ENCODE results near the gene ITPRID2.

ITPRID2 gene

DNA sequence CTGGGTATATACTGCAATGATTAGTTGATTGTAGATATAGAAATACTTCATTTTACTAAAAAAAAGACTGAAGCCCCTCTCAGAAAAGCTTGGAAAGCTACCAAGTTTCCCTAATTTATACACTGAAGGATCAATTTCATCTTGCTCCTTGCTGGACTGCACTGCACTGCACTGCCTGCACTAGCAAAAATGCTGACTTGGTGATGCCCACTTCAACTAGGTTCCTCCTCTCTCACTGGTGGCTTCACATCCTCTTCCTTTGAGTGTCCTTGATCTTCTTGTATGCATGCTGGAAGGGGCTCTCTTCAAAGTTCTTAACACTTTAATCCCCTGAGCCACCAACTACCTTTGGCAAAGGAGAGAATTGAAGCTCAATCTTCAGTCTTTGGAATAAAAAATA is 31.7 kb upstream of the ITPRID2 start:
- H3K4me3 ChIP-seq (ENCODE audit: low read length) = no peak overlapping the region
- TF ChIP-seq, protein P1, sequence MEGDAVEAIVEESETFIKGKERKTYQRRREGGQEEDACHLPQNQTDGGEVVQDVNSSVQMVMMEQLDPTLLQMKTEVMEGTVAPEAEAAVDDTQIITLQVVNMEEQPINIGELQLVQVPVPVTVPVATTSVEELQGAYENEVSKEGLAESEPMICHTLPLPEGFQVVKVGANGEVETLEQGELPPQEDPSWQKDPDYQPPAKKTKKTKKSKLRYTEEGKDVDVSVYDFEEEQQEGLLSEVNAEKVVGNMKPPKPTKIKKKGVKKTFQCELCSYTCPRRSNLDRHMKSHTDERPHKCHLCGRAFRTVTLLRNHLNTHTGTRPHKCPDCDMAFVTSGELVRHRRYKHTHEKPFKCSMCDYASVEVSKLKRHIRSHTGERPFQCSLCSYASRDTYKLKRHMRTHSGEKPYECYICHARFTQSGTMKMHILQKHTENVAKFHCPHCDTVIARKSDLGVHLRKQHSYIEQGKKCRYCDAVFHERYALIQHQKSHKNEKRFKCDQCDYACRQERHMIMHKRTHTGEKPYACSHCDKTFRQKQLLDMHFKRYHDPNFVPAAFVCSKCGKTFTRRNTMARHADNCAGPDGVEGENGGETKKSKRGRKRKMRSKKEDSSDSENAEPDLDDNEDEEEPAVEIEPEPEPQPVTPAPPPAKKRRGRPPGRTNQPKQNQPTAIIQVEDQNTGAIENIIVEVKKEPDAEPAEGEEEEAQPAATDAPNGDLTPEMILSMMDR (conservative IDR thresholded peaks at IDR 0.05; ENCODE audit: low read depth, low read length) = no peak
- DNase-seq (ENCODE audit: low read depth) = no peak

DNA sequence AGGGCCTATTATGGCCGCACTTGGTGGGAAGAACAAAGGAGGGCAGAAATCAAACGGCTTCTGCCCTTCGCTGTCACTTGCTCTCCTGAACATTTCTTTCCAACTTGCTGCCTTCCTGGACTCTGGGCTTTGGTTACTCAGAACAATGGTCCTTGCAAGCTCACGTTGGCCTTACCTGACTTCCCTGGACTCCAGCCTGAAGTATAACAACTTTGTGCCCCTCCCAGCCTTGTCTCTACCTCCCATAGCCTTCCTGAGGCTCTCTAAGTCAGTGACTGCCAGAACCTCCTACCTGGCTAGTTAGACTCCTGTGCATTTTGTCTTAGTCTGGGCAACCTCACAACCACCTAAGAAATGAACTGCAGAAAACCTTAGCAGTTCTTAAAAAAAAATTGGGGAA is 30.2 kb upstream of the ITPRID2 start:
- no peak for DNase-seq (ENCODE audit: low read depth)
- TF ChIP-seq, protein P1 (conservative IDR thresholded peaks at IDR 0.05; ENCODE audit: low read depth, low read length) = no peak
- H3K4me3 ChIP-seq (ENCODE audit: low read length) = no peak overlapping the region

DNA sequence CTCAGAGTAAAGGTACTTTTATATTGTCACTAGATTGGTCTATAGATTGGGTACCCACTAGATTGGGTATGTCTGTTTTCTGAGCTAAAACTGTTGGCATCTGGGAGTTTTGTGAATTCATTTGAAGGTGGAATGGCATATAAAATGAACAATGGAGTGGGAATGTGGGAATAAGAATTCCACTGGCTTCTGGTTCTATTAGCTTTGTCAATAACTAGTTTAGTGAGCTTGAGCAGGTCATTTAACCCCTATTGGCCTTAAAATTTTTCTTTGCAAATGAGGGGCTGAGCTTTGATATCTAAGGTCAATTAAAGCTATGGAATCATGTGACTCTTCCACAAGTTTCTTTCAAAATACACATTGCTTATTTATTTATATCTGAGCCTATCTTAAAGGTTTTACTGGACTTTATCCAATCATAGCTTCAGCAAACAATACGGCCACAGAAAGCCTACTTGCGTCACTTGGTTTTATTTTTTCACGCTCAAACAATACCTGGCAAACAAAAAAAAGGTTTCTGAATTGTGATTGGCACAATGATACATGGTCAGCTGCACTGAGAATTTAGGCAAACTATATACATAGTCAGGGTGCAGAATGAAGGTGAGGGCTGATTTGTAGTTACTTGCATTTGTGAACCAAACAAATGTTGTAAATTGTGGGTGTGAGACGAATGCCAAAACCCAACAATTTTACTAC is 28.8 kb upstream of the ITPRID2 start:
- no peak overlapping the region for H3K4me3 ChIP-seq (ENCODE audit: low read length)
- DNase-seq (ENCODE audit: low read depth) = no peak
- TF ChIP-seq, protein P1 (conservative IDR thresholded peaks at IDR 0.05; ENCODE audit: low read depth, low read length) = no peak

DNA sequence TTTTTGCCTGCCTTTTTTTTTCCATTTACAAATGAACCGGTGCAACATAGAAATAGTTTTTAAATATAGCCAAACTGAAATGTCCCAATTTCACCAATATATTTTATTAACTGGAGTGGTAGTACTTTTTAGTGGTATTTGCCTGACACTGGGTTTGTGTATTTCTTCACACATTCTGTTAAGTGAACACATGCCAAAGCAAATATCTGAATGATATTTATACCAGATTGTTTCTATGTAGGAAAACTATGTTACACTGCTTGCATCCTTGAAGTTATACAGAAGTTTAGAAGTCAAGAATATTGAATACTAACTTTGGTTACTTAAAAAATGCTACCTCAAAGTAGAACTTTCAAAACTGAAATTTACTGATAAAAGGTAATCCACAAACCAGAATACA is 19.4 kb upstream of the ITPRID2 start:
- no peak for DNase-seq (ENCODE audit: low read depth)

DNA sequence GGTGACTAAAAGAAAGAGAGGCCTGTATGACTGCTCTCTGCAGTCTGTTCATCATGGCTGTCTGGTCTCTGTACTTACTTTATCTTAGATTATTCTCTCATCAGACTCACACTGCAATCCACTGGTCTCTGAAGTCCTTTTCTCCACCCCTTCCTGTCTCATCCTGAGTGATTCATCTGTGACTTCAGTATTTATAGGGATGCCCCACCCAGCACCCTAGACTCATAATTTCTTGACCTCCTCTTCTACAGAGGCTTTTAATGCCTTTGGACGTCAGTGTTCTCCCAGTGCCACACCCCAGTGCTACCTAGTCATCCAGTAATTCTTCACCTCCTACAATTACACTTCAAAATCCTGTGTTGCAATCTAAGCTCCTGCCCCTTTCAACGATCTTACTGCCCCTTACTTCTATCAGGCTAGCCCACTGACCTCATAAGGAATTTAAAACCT is 14.9 kb upstream of the ITPRID2 start:
- DNase-seq (ENCODE audit: low read depth) = no peak
- H3K4me3 ChIP-seq (ENCODE audit: low read length) = no peak overlapping the region
- TF ChIP-seq, protein P1 (conservative IDR thresholded peaks at IDR 0.05; ENCODE audit: low read depth, low read length) = no peak

More for the DNA sequence above, 19.4 kb upstream of the ITPRID2 start:
- TF ChIP-seq, protein P1 (conservative IDR thresholded peaks at IDR 0.05; ENCODE audit: low read depth, low read length) = no peak
- H3K4me3 ChIP-seq (ENCODE audit: low read length) = no peak overlapping the region

DNA sequence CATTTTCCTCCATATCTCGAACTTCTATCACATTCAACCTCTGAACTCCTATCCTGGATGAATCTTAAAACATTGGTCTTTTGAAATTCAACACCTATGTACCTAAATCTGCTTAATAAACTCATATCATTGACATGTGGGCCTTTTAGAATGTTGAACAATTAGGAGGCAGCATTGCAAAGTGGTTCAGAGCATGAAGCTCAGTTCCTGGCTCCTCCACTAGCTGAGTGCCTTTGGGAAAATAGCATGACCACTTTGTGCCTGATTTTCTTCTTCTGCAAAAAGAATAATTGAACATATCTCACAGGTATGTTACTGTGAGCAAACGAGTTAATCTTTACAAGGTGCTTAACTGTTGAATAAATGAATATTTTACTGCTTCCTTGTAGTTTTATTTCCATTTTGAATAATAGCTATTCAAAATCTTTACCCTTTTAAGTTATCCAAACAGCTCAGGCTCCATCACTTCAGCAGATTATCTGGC is 14.3 kb upstream of the ITPRID2 start:
- TF ChIP-seq, protein P1 (conservative IDR thresholded peaks at IDR 0.05; ENCODE audit: low read depth, low read length) = no peak
- no peak overlapping the region for H3K4me3 ChIP-seq (ENCODE audit: low read length)
- DNase-seq (ENCODE audit: low read depth) = no peak

DNA sequence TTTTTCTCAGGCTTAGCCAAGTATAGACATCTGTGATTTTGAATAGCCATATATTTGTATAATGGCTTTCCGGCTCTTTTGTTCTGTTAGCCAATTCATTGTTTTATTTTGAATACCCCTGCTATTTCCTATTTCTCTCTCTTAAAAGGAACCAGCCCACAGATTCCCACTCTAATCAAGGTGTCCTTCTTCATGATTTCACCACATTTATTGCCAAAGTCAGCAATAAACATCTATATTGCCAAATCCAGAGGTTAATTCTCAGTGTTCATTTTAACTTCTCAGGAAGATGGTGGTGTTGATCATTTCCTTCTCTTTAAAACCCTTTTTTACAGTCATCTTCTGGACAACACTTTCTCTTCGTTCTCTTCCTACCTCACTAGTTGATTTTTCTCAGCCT is 13.1 kb upstream of the ITPRID2 start:
- TF ChIP-seq, protein P1 (conservative IDR thresholded peaks at IDR 0.05; ENCODE audit: low read depth, low read length) = no peak
- no peak overlapping the region for H3K4me3 ChIP-seq (ENCODE audit: low read length)
- DNase-seq (ENCODE audit: low read depth) = no peak

Measured in retinal pigment epithelial cell (primary cell).